Measurements from ENCODE around the gene RIMBP2.

Gene RIMBP2

DNA sequence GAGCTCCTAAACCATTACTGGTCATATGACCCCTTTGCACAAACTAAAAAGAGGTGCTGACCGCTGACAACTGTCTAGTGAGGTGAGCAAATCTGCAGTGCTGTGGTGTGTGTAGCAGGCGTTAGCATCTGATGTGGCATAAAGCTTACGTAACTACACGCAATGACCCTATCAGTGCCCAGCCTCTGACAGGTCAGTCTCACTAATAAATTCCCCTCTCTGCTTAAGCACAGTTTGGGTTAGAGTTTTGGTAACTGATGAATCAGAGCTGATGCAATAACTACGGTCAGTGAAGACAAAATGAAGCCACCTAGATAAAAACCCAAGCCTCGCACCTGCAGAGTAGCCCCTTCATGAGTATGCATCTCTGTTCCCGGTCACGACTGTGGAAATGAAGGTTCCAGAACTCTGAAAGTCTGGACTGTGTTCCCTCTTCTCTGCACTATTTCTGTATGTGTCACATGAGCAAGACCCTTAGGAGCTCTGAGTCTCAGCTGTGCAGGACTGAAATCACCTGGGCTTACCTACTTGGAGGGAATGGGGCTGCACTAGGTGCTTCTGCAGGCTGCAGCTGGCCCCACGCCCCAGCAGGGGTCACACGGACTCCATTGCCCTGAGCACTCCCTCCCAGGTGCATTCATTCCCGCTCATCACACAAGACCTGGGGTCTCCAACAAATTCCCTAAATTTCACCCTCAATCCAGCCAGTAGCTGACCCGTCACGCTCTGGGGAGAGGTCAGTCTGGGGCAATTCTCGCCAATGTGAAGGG, 54.4 kb downstream of the RIMBP2 start:
- H3K4me3 ChIP-seq (ENCODE audit: control insufficient read depth, low read depth, low read length): no peak overlapping the region
- DNase-seq (ENCODE audit: low read depth): no peak
- TF ChIP-seq, protein P1, sequence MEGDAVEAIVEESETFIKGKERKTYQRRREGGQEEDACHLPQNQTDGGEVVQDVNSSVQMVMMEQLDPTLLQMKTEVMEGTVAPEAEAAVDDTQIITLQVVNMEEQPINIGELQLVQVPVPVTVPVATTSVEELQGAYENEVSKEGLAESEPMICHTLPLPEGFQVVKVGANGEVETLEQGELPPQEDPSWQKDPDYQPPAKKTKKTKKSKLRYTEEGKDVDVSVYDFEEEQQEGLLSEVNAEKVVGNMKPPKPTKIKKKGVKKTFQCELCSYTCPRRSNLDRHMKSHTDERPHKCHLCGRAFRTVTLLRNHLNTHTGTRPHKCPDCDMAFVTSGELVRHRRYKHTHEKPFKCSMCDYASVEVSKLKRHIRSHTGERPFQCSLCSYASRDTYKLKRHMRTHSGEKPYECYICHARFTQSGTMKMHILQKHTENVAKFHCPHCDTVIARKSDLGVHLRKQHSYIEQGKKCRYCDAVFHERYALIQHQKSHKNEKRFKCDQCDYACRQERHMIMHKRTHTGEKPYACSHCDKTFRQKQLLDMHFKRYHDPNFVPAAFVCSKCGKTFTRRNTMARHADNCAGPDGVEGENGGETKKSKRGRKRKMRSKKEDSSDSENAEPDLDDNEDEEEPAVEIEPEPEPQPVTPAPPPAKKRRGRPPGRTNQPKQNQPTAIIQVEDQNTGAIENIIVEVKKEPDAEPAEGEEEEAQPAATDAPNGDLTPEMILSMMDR (IDR thresholded peaks at IDR 0.05; ENCODE audit: control insufficient read depth, insufficient read depth, low read depth, low read length, missing control alignments): no peak

DNA sequence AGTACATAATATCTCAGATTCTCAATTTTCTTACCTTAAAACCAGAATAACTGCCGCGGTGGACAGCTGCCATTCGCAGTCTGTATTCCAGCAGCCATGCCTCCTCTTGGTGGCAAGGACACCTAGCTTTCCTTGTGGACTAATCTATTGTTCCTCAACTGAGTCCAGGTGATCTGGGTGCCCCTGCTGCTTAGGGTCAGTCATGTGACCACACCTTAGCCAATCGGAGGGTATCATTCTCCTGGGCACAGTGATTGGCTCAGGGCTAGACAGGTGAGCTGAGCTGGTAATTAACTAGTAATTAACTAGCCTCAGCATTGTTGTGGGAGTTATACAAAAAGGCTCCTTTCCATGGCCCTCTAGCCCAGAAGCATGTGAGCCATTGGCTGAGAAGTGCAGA, 55.0 kb downstream of the RIMBP2 start:
- TF ChIP-seq, protein P1 (IDR thresholded peaks at IDR 0.05; ENCODE audit: control insufficient read depth, insufficient read depth, low read depth, low read length, missing control alignments): no peak
- no peak overlapping the region for H3K4me3 ChIP-seq (ENCODE audit: control insufficient read depth, low read depth, low read length)
- no peak for DNase-seq (ENCODE audit: low read depth)

DNA sequence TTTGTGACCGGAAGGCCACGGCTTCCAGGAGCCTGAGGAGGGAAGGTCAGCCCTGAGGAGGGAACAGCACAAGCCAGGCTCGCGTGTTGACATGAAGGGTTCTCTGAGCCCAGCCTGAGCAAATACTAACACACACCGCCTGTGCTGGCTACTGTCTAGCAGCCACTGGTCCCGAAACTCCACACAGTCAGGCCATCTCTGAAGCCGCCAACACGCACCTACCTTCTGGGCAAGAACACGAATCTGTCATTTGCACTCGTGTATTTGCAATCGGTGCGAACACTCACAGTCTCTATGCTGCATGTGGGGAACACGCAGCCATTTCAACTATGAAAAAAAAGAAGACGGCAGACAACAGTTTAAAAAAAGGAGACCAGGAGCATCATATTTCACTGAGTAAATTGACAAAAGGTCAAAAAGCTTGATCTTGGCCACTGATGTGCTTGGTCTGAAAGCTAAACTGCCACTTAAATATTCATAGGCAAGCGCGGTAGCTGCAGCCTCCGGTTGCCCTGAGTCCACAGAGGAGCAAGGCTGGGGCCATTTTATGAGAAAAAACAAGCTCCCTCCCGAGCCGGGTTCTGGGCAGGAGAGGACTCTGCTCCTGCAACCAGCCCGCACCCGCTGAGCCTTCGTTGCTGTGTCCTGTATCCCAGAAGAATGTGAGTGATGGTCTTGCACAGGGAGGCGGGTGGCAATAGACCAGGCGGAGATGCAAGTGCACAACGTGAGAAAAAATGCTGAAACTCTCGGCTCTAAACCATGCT, 57.8 kb downstream of the RIMBP2 start:
- DNase-seq (ENCODE audit: low read depth): no peak
- TF ChIP-seq, protein P1 (IDR thresholded peaks at IDR 0.05; ENCODE audit: control insufficient read depth, insufficient read depth, low read depth, low read length, missing control alignments): no peak
- no peak overlapping the region for H3K4me3 ChIP-seq (ENCODE audit: control insufficient read depth, low read depth, low read length)

DNA sequence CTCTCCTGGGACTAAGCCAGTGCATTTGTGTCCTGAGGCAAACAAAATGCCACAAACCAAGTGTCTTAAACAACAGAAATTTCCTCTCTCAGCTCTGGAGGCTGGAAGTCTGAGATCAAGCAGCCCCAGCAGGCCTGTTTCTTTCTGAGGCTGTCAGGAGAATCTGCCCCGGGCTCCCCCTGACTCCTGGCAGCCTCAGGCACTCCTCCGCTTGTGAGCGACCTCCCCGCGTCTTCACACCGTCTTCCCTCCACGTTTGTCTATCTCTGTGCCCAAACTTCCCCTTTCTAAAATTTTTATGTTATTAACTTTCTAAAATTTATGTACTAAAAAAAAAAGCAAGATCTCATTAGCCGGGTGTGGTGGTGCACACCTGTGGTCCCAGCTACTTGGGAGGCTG, 59.7 kb downstream of the RIMBP2 start:
- TF ChIP-seq, protein P1 (IDR thresholded peaks at IDR 0.05; ENCODE audit: control insufficient read depth, insufficient read depth, low read depth, low read length, missing control alignments): no peak
- no peak for DNase-seq (ENCODE audit: low read depth)
- no peak overlapping the region for H3K4me3 ChIP-seq (ENCODE audit: control insufficient read depth, low read depth, low read length)

DNA sequence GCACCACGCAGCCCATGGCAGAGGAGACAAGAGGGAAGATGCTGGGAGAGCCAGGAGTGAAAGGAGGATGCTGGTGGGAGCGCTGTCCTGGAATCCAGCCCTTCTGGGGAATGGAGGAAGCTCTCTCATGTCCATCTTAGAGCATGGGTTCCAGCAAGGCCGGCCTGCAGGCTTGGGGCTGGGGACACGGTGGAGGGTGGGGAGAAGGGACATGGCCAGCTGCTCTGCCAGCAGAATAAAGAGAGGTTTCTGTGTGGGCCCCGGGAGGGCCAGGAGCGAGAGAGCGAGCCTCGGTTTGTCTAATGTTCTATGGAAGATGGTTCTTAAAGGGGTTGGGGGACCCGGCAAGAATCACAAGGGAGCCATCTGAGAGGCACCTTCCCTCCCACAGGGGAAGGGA, 60.2 kb downstream of the RIMBP2 start:
- TF ChIP-seq, protein P1 (IDR thresholded peaks at IDR 0.05; ENCODE audit: control insufficient read depth, insufficient read depth, low read depth, low read length, missing control alignments): no peak
- no peak overlapping the region for H3K4me3 ChIP-seq (ENCODE audit: control insufficient read depth, low read depth, low read length)
- DNase-seq (ENCODE audit: low read depth): no peak

DNA sequence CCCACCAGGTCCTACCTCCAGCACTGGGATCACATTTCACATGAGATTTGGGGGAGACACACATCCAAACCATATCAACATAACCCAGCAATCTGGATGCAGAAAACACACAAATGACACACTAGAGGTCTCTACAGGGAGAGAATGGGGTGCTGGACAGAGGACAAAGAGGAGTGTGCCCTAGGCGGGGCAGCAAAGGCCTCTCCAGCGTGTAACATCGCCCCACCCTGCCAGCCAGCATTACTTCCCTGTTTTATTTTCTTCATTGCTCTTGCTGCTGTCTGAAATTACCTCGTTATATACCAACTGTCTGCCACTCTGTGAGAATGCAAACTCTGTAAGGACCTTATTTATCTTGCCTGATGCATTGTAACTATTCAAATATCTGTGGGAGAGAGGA, 61.1 kb downstream of the RIMBP2 start:
- TF ChIP-seq, protein P1 (IDR thresholded peaks at IDR 0.05; ENCODE audit: control insufficient read depth, insufficient read depth, low read depth, low read length, missing control alignments): no peak
- no peak for DNase-seq (ENCODE audit: low read depth)
- H3K4me3 ChIP-seq (ENCODE audit: control insufficient read depth, low read depth, low read length): no peak overlapping the region

All from AG09309 (cell line).